ENCODE measurements around the gene GLI2. TPM values are rescaled to one million over a fixed set of nuclear protein-coding genes. Genes with fewer than 3 reads are reported as not detected.

The GLI2 gene
- total and polyA plus RNA-seq, 5 donors from 2014 or later, result not detected

- no peaks in the 10 kb centered on the region for H3K27me3 Mint-ChIP-seq
- no peaks in the 10 kb centered on the region for H3K27me3 ChIP-seq (ENCODE audit: control insufficient read depth, insufficient read depth, low read length)
- DNase-seq, result no peak
These were observed 26.8 kb downstream of the GLI2 start for GRCh38 chr2:120762341-120763061.

GRCh38 chr2:120763508-120763907 is 27.8 kb downstream of the GLI2 start:
- Mint-ChIP-seq H3K4me1 (no peaks in the 10 kb centered on the region), H3K36me3 (no peaks in the 10 kb centered on the region), H3K4me3 (no peak overlapping the region), H3K27me3 (no peaks in the 10 kb centered on the region), H3K9me3 (no peaks in the 10 kb centered on the region), H3K27ac (no peak overlapping the region)
- H3K27me3 ChIP-seq (ENCODE audit: control insufficient read depth, insufficient read depth, low read length), result no peaks in the 10 kb centered on the region
- no peak overlapping the region for H3K27ac ChIP-seq (ENCODE audit: insufficient read depth, low read length, poor library complexity, severe bottlenecking)
- H3K36me3 ChIP-seq (ENCODE audit: control insufficient read depth, insufficient read depth, low read length), result no peaks in the 10 kb centered on the region
- no peaks in the 10 kb centered on the region for H3K4me1 ChIP-seq (ENCODE audit: control insufficient read depth, insufficient read depth, low read length, poor library complexity, severe bottlenecking)
- H3K9me3 ChIP-seq (ENCODE audit: control insufficient read depth in 2 of 2, low read length in 2 of 2), result no peaks in the 10 kb centered on the region
- ATAC-seq (ENCODE audit: low read depth in 2 of 2) (no peak), DNase-seq (no peak)
- H3K4me3 ChIP-seq (ENCODE audit: low read depth, low read length), result no peak overlapping the region

More at GRCh38 chr2:120762341-120763061, 26.8 kb downstream of the GLI2 start:
- Mint-ChIP-seq H3K27ac (no peak overlapping the region), H3K4me3 (no peak overlapping the region), H3K4me1 (no peaks in the 10 kb centered on the region), H3K36me3 (no peaks in the 10 kb centered on the region), H3K9me3 (no peaks in the 10 kb centered on the region)
- Histone ChIP-seq H3K4me3 (ENCODE audit: low read depth, low read length) (no peak overlapping the region), H3K27ac (ENCODE audit: insufficient read depth, low read length, poor library complexity, severe bottlenecking) (no peak overlapping the region), H3K9me3 (ENCODE audit: control insufficient read depth in 2 of 2, low read length in 2 of 2) (no peaks in the 10 kb centered on the region), H3K36me3 (ENCODE audit: control insufficient read depth, insufficient read depth, low read length) (no peaks in the 10 kb centered on the region), H3K4me1 (ENCODE audit: control insufficient read depth, insufficient read depth, low read length, poor library complexity, severe bottlenecking) (no peaks in the 10 kb centered on the region)
- ATAC-seq (ENCODE audit: low read depth in 2 of 2), result no peak

- H3K27ac ChIP-seq (ENCODE audit: insufficient read depth, low read length, poor library complexity, severe bottlenecking), result no peak overlapping the region
- H3K36me3 ChIP-seq (ENCODE audit: control insufficient read depth, insufficient read depth, low read length), result no peaks in the 10 kb centered on the region
- no peaks in the 10 kb centered on the region for H3K9me3 Mint-ChIP-seq
- H3K27ac Mint-ChIP-seq, result no peak overlapping the region
- H3K27me3 ChIP-seq (ENCODE audit: control insufficient read depth, insufficient read depth, low read length), result no peaks in the 10 kb centered on the region
- no peak for ATAC-seq (ENCODE audit: low read depth in 2 of 2)
- no peaks in the 10 kb centered on the region for H3K9me3 ChIP-seq (ENCODE audit: control insufficient read depth in 2 of 2, low read length in 2 of 2)
- no peak for DNase-seq
- no peaks in the 10 kb centered on the region for H3K4me1 Mint-ChIP-seq
- no peaks in the 10 kb centered on the region for H3K27me3 Mint-ChIP-seq
- no peaks in the 10 kb centered on the region for H3K4me1 ChIP-seq (ENCODE audit: control insufficient read depth, insufficient read depth, low read length, poor library complexity, severe bottlenecking)
- H3K4me3 Mint-ChIP-seq, result no peak overlapping the region
- no peak overlapping the region for H3K4me3 ChIP-seq (ENCODE audit: low read depth, low read length)
- no peaks in the 10 kb centered on the region for H3K36me3 Mint-ChIP-seq
These were observed 28.3 kb downstream of the GLI2 start for GRCh38 chr2:120763931-120764330.

GRCh38 chr2:120764492-120764891 is 28.8 kb downstream of the GLI2 start:
- H3K4me1 ChIP-seq (ENCODE audit: control insufficient read depth, insufficient read depth, low read length, poor library complexity, severe bottlenecking), result no peaks in the 10 kb centered on the region
- H3K27me3 ChIP-seq (ENCODE audit: control insufficient read depth, insufficient read depth, low read length), result no peaks in the 10 kb centered on the region
- H3K27me3 Mint-ChIP-seq, result no peaks in the 10 kb centered on the region
- no peaks in the 10 kb centered on the region for H3K9me3 ChIP-seq (ENCODE audit: control insufficient read depth in 2 of 2, low read length in 2 of 2)
- H3K4me3 ChIP-seq (ENCODE audit: low read depth, low read length), result no peak overlapping the region
- no peaks in the 10 kb centered on the region for H3K36me3 ChIP-seq (ENCODE audit: control insufficient read depth, insufficient read depth, low read length)
- no peak overlapping the region for H3K4me3 Mint-ChIP-seq
- no peaks in the 10 kb centered on the region for H3K36me3 Mint-ChIP-seq
- ATAC-seq (ENCODE audit: low read depth in 2 of 2) (no peak), DNase-seq (no peak)
- H3K9me3 Mint-ChIP-seq, result no peaks in the 10 kb centered on the region
- no peak overlapping the region for H3K27ac Mint-ChIP-seq
- H3K27ac ChIP-seq (ENCODE audit: insufficient read depth, low read length, poor library complexity, severe bottlenecking), result no peak overlapping the region
- H3K4me1 Mint-ChIP-seq, result no peaks in the 10 kb centered on the region

- Mint-ChIP-seq H3K36me3 (no peaks in the 10 kb centered on the region), H3K9me3 (peaks cover 0 to 2% (median 0%) of the 10 kb centered on the region in 7 donors), H3K4me1 (no peaks in the 10 kb centered on the region), H3K27me3 (no peaks in the 10 kb centered on the region), H3K4me3 (no peak overlapping the region), H3K27ac (no peak overlapping the region)
- no peak for ATAC-seq (ENCODE audit: low read depth in 2 of 2)
- no peak overlapping the region for H3K27ac ChIP-seq (ENCODE audit: insufficient read depth, low read length, poor library complexity, severe bottlenecking)
- no peaks in the 10 kb centered on the region for H3K4me1 ChIP-seq (ENCODE audit: control insufficient read depth, insufficient read depth, low read length, poor library complexity, severe bottlenecking)
- H3K9me3 ChIP-seq (ENCODE audit: control insufficient read depth in 2 of 2, low read length in 2 of 2), result no peaks in the 10 kb centered on the region
- no peaks in the 10 kb centered on the region for H3K27me3 ChIP-seq (ENCODE audit: control insufficient read depth, insufficient read depth, low read length)
- no peak for DNase-seq
- no peak overlapping the region for H3K4me3 ChIP-seq (ENCODE audit: low read depth, low read length)
- no peaks in the 10 kb centered on the region for H3K36me3 ChIP-seq (ENCODE audit: control insufficient read depth, insufficient read depth, low read length)
These were observed 29.5 kb downstream of the GLI2 start for GRCh38 chr2:120764991-120765677.

GRCh38 chr2:120765678-120766469 is 30.2 kb downstream of the GLI2 start:
- no peaks in the 10 kb centered on the region for H3K4me1 ChIP-seq (ENCODE audit: control insufficient read depth, insufficient read depth, low read length, poor library complexity, severe bottlenecking)
- H3K9me3 ChIP-seq (ENCODE audit: control insufficient read depth in 2 of 2, low read length in 2 of 2), result no peaks in the 10 kb centered on the region
- no peak overlapping the region for H3K4me3 Mint-ChIP-seq
- no peaks in the 10 kb centered on the region for H3K27me3 ChIP-seq (ENCODE audit: control insufficient read depth, insufficient read depth, low read length)
- H3K27me3 Mint-ChIP-seq, result no peaks in the 10 kb centered on the region
- DNase-seq (no peak), ATAC-seq (ENCODE audit: low read depth in 2 of 2) (no peak)
- no peak overlapping the region for H3K4me3 ChIP-seq (ENCODE audit: low read depth, low read length)
- H3K36me3 ChIP-seq (ENCODE audit: control insufficient read depth, insufficient read depth, low read length), result no peaks in the 10 kb centered on the region
- no peak overlapping the region for H3K27ac ChIP-seq (ENCODE audit: insufficient read depth, low read length, poor library complexity, severe bottlenecking)
- no peak overlapping the region for H3K27ac Mint-ChIP-seq
- H3K9me3 Mint-ChIP-seq, result peaks cover 0 to 2% (median 0%) of the 10 kb centered on the region in 7 donors
- H3K4me1 Mint-ChIP-seq, result no peaks in the 10 kb centered on the region
- no peaks in the 10 kb centered on the region for H3K36me3 Mint-ChIP-seq

- no peaks in the 10 kb centered on the region for H3K4me1 ChIP-seq (ENCODE audit: control insufficient read depth, insufficient read depth, low read length, poor library complexity, severe bottlenecking)
- H3K9me3 ChIP-seq (ENCODE audit: control insufficient read depth in 2 of 2, low read length in 2 of 2), result no peaks in the 10 kb centered on the region
- Mint-ChIP-seq H3K4me1 (no peaks in the 10 kb centered on the region), H3K9me3 (peaks cover 0 to 2% (median 0%) of the 10 kb centered on the region in 7 donors), H3K27ac (no peak overlapping the region), H3K36me3 (no peaks in the 10 kb centered on the region), H3K27me3 (no peaks in the 10 kb centered on the region), H3K4me3 (no peak overlapping the region)
- ATAC-seq (ENCODE audit: low read depth in 2 of 2) (no peak), DNase-seq (no peak)
- H3K4me3 ChIP-seq (ENCODE audit: low read depth, low read length), result no peak overlapping the region
- no peaks in the 10 kb centered on the region for H3K27me3 ChIP-seq (ENCODE audit: control insufficient read depth, insufficient read depth, low read length)
- H3K27ac ChIP-seq (ENCODE audit: insufficient read depth, low read length, poor library complexity, severe bottlenecking), result no peak overlapping the region
- H3K36me3 ChIP-seq (ENCODE audit: control insufficient read depth, insufficient read depth, low read length), result no peaks in the 10 kb centered on the region
These were observed 31.0 kb downstream of the GLI2 start for GRCh38 chr2:120766470-120767351.
